GM21576 (cell line): ENCODE measurements around the gene JCAD.

ENCODE experiments used
- ATAC-seq: cut with Tn5 transposase; IDR thresholded peaks from one replicate; pipeline ENCODE4 v1.9.1; 2021; ENCODE audit warnings: mild to moderate bottlenecking, moderate library complexity; ENCODE audit not compliant: unreplicated experiment

The JCAD gene

GRCh38 chr10:30073767-30074060 is 14.3 kb upstream of the JCAD start:
- ATAC-seq: no peak

- no peak for ATAC-seq
Measured at GRCh38 chr10:30073045-30073766, 13.8 kb upstream of the JCAD start.

- no peak for ATAC-seq
Measured at GRCh38 chr10:30072068-30072467, 12.7 kb upstream of the JCAD start.

GRCh38 chr10:30070001-30070685 is 10.8 kb upstream of the JCAD start:
- no peak for ATAC-seq

GRCh38 chr10:30068492-30069223 is 9.3 kb upstream of the JCAD start:
- ATAC-seq: no peak

- ATAC-seq: no peak
Measured at GRCh38 chr10:30063099-30063498, 3.7 kb upstream of the JCAD start.

- no peak for ATAC-seq
Measured at GRCh38 chr10:30062582-30062981, 3.2 kb upstream of the JCAD start.

GRCh38 chr10:30062090-30062489 is 2.7 kb upstream of the JCAD start:
- ATAC-seq: no peak

GRCh38 chr10:30058570-30059132 is 735 bp downstream of the JCAD start:
- no peak for ATAC-seq

GRCh38 chr10:30057894-30058556 is 1.4 kb downstream of the JCAD start:
- ATAC-seq: no peak

GRCh38 chr10:30057421-30057841 is 2.0 kb downstream of the JCAD start:
- ATAC-seq: no peak

- no peak for ATAC-seq
Measured at GRCh38 chr10:30056767-30057355, 2.5 kb downstream of the JCAD start.

- ATAC-seq: no peak
Measured at GRCh38 chr10:30056281-30056680, 3.1 kb downstream of the JCAD start.

- ATAC-seq: no peak
Measured at GRCh38 chr10:30055226-30055662, 4.1 kb downstream of the JCAD start.

GRCh38 chr10:30052062-30052461 is 7.3 kb downstream of the JCAD start:
- ATAC-seq: no peak

GRCh38 chr10:30051220-30051619 is 8.2 kb downstream of the JCAD start:
- no peak for ATAC-seq

- ATAC-seq: no peak
Measured at GRCh38 chr10:30050411-30050810, 9.0 kb downstream of the JCAD start.

- no peak for ATAC-seq
Measured at GRCh38 chr10:30048768-30049517, 10.4 kb downstream of the JCAD start.

- ATAC-seq: no peak
Measured at GRCh38 chr10:30047924-30048531, 11.4 kb downstream of the JCAD start.

- ATAC-seq: peak; percentile 59
Measured at GRCh38 chr10:30047430-30047829, 12.0 kb downstream of the JCAD start.
